Adrenal gland (tissue), 5 donors: ENCODE measurements around the gene CALD1.

Source experiments
- CTCF ChIP-seq, 6 experiments: fragments of 450-650 bp in 4 of 6; fragments of 200-600 bp in 2 of 6; sonication (generic) in 1 of 6; IDR thresholded peaks; 1 replicate in 5 of 6; 2 replicates in 1 of 6; pipeline versions ENCODE4 v1.5.1 to v1.8.0; 2016 to 2021; ENCODE audit warnings: antibody characterized with exemption in 6 of 6, mild to moderate bottlenecking in 2 of 6, moderate library complexity in 1 of 6
- POLR2A ChIP-seq, 2 donors: fragments of 450-650 bp; IDR thresholded peaks; one replicate each; pipeline ENCODE4 v1.6.1; 2017; ENCODE audit warnings: antibody characterized with exemption in 2 of 2, mild to moderate bottlenecking in 2 of 2, moderate library complexity in 1 of 2
- donor health status: DM: no; HTN: no; CAD: no.

- TF ChIP-seq CTCF (IDR thresholded peaks at IDR 0.05) (no peak), POLR2A (IDR thresholded peaks at IDR 0.05) (no peak)
Measured at GRCh38 chr7:134995239-134996096, 216.0 kb downstream of the CALD1 start.
